Measurements from ENCODE around the gene USP2.

USP2 gene

DNA sequence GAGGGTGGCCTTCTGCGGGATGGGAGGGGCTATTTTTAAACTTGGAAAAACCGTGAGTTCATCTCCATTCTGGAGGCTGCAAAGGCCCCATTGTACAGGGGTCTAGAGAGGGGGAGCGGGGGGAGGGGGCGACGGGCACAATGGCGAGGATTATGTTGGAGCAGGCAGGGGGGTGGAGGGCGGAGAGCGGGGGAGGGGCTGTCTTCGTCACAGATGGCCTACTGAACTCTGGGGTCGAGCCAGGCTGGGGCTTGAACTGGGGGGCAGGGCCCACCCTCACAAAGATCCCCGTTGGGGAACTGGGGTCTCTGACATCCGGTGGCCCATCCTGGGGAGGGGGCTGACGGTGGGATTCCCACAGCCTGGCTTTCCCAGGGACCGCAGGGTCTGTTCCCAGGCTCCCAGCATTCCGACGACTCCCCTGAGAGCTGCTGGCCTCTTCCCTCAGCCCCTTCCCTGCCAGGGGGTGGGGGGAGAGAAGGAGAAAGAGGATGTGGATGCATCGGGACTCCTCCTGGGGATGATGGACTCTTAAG is 61.2 kb downstream of the USP2 start:
- DNase-seq, result no peak

DNA sequence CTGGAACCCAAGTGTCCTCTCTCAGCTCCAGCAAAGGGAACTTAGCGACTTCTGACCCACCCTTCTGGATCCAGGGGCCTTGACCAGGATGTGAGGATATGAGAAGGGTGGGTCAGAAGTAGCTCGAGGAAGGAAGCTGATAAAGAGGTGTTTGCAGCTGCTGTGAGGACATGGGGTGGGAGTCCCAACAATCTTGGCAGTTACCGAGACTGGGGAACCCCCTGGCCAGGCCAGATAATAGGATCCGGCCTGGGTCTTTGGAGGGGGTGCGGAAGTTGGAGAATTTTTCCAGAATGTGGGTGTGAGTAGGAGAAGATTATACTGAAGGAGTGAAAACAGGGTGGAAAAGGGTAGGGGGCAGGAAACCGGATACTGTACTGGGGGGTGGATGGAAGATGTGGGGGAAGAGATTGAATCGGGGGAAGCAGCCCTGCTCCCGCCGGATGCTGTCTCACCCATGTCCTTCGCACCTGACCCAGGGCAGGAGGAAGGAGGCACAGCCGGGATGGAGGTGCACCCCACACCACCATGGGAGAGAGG is 61.7 kb downstream of the USP2 start:
- DNase-seq, result no peak

DNA sequence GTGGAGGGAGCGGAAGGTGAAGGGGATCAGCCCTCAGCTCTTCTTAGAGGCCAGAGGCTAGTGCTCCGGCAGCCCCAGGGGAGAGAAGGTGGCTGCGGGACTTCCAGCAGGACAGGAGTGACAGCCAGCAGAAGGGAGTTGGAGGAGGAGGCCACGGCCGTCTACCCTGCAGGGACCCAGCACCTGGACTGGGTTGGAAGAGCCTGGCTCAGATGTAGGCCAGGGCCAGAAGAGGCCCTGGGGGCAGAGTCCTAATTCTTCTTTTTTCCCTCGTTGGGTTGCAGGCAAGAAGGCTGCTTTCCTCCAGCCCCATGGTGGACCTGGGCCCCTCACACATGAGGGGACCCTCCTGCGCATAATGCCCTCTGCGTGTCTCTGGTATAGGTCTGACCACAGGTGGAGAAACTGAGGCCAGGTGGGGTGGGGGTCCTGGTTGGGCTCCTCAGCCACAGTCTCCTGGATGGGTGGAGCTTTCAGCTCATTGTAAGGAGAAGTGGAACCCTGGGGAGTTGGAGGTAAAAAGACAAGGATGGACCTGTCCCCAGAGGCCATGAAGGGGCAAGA is 62.3 kb downstream of the USP2 start:
- no peak for DNase-seq

DNA sequence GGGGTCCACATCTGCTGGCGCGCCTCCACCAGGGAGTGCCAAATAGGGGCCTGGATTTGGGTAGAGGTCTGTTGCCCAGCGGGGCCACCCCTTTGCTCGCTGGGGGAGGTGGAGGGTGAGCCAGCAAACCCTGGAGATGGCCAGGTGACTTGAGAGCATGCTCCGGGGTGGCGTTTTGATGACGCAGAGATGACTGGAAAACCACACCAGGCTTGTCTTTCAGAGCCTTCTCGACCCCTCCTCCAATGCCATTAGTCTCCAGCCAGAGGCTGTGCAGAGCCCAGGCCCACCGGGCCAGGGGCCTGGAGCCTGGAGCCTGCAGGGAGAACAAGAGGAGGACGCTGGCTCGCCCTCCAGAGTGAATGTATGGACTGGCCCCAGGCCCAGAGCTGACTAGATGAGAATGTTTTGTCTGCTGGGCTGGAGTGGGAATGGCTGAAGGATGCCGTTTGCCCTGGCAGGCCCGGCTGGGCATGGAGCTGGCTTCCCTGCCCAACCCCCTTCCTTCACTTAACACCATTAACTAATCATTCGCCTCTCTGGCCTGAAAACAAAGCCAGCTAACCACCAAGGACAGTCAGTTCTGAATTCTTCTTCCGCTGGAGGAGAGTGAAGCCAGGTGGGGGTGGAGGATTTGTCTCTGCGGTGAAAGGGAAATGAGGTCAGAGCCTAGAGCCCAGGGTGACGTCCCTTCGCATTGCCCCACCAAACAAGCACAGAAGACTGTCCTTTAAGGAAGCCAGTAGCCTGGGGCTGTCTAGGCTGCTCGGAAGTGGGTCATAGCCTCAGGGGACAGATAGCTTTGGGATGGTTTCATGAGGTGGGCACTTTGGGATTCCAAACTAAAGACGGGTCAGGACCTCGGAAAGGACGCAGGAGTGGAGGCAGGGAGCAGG is 63.0 kb downstream of the USP2 start:
- DNase-seq, result no peak

DNA sequence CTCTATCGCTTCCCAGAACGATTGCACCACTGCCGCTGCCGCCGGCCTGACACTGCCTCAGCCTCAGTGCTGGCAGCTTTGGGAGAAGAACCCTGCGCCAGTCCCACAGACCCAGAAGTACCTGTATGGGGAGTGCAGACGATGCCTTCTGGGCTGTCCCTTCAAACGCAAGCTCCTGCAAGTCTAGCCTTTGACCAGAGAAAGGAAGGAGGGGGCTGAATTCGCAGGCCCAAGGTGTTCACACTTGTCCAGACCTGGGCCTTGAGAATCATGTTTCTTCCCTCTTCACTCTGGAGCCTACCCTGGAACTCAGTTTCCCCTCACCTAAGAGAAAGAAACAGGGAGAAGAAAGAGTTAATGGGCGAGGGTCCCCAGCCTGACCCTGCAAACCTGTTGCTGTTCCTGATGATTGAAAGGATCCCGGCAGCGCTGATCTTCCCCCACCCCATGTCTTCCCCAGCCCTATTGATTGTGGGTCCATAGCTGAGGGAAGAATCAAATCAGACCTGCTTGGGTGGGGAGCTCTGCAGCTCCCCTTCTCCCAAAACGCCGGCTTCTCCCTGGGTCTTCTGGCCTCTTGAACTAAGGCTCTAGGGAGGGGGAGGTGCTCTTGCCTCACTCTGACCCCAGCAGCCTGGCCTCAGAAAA is 63.8 kb downstream of the USP2 start:
- no peak for DNase-seq

DNA sequence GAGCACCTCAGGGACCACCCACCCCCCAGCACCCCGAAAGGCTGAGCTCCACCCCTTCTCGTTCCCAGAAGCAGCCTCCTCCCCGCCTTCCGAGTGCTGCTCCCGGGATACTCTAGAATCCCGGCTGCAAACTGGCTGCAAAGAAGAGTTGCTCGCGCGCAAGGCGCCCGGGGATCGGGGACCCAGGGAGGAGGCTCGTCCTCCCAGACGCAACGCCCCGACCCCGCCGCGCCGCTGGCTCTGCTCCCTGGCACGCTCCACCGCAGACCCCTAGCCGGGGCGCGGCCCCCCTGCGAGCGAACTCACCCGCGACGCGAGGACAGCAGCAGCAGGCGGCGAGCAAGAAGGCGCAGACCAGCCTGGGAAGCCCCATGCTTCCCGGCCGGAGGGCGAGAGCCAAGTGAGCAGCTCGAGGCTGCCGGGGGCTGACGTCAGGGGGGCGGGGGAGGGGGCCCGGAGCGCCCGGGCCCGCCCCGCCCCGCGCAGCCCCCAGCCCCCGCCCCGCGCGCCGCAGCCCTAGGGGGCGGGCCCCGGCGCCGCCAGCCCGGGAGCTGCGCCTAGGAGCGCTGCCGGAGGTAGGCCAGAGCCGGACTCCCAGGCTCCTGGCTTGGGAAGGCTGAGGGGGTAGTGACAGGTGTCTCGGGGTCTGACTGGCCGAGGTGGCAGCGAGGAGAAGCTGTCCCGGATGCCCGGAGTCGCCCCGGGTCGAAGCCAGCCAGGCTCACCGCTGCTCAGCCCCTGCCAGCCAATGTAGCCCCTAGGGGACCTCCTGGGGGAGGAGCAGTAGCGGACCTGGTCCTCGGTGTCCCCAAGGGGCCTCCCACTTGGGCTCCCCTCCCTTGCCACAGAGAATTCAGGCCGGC is 64.5 kb downstream of the USP2 start, which contains the start of gene MCAM:
Gene MCAM (minus strand): TSS at position 402 of the 863 bp plus-strand sequence. CDS start 29 bp downstream, at position 373.
- peak in 1 of 2 experiments; percentile 29 for DNase-seq

DNA sequence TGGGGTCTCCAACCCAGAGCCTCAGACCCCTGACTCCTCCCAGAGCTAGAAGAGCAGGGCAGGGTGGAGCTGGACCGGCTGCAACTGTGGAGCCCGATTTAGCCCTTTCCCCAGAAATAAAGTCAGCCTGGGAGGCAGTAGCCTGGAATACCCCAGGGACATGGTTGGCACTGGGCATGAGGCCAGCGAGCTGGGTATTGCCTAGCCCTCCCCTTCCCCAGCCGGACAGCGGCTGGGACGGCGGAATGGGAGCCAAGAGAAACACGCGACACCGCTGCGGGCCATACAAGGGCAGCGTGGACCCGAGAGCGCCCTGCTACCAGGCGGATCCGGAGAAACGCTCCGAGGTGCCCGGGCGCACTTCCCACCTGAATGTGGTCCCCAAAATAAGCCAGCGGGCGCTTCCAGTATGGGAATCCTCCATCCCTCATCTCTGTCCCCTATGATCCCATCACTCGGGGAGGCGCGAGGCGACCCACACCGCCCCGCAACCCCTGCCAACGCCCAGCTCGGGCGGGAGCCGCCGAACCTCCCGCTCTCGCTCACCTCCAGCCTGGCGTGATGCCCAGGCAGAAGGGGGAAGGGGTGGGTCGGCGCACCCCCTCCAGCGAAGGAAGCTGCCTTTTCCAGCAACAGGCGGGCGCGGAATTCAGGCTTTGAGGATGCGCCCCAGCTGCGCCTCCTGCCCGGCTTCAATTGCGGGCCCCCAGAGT is 65.3 kb downstream of the USP2 start:
- DNase-seq, result peak; percentile 40 to 52

DNA sequence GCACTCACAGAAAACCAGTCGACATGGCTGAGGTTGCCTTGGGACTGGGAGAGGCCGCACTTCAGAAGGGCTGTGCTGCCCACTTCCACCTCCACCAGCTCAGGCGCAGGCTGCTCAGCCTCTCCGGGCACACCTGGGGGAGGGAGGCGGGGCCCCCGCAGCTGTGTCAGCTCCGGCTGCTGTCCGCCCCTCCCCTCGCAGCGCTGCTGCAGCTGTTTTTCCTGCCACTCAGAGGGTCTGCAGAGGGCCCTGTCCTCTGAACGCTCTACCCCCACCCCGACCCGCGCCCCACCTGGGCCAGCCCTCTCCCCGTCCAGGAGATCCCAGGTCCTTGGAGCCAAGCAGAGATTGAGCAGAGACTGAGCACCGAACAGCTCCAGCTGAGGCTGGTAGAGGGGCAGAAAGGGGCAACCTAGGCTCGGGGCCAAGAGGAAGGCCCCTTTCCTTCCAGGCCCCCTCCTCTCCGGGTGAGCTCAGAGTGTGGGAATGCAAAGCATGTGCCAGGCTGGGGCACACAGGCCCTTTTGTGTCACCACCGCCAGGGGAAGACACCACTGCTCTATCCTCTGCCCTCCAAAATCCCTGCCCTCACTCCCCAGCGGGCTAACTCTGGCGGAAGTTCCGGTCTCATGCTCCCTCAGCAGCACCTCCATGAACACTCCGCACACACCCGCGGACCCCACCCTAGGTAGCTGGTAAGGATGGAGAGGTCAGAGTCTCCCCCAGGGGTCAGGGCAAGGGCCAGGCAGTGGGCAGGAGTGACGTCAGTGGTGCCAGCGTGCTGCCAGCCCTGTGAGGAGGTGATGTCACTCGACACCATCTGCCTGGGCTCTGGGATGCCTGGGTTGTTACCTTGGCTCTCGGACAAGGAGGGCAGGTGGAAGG is 66.1 kb downstream of the USP2 start:
- peak in 1 of 2 experiments; percentile 47 for DNase-seq

DNA sequence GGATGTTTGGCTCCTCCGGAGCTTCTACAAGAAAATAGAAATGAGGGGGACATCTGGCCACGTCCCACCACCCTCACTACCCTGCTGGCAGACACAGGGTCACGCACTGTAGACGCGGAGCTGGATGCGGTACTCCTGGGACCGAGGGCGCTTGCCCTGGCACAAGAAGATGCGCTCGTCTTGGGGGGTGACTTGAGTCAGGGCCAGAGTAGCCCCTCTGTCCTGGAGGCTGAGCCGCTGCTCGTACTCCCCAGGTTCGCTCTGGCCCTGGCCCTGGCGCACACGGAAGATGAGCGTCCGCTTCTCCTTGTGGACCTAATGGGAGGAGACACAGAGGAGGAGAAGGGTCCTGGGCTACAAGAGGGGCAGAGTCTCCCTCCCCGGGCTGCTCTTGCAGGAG is 66.8 kb downstream of the USP2 start:
- DNase-seq, result no peak

DNA sequence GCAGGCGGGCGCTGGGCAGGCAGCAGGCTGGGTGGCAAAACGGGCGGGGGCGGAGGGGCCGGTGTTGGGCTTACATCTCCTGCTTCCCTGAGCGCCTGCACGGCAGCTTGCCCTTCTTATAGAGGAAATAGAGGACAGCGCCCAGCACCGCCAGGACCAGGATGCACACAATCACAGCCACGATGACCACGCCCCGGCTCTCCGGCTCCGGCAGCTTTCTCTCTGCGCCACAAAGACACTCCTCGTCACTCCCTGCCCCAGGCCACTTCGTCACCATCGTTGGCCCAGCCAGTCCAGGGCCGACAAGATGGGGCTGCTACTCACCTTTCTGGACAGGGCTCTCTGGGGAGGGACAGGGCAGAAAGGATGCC is 70.8 kb downstream of the USP2 start:
- DNase-seq, result no peak

DNA sequence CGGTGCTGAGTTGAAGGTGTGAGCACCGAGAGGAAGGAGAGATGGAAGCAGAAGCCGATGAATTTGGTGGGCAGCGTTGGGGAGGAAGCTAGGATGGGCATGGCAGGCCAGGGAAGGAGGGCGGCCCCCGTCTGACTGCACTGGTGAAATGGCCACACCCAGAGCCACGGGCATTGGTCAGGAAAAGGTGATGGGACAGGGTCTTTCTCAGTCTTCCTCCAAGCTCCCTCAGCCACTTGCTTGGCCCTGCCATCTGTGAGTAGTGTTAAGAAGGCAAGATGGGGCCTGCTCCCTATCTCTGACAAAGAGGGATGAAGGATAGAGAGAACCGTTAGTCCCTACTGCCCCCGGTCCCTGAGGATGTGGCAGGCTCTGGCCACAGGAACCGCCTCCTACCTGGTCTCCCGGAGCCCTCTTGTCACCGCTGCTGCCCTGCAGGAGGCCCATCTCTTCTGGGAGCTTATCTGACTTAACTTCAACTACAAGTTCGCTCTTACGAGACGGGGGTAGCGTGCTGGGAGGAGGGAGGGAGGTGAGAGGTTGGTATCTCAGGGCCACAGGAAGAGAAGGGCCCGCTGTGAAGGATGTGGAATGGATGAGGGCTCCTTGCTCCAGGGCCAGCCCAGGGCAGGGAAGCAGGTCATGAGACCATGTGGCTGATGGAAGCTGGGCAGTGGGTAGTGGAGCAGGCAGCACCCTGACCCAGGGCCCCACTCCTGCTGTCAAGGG is 71.4 kb downstream of the USP2 start:
- DNase-seq, result no peak

DNA sequence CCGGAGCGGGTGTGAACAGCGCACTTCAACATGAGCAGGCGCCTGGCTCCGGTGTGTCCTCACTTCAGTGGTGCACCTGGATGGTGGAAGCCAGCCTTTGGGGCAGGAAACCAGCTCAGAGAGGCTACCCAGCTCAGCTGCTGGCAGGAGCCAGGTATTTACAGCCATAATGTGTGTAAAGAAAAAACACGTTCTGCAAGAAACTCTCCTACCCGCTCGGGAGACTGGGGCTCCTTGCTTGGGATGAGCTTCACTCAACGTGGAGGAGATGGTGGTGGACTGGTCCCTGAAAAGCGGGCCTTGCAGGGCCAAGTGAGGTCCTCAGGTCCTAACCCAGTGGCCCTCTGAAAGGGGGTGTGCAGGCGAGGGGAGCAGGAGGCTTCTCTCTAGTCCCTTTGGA is 72.1 kb downstream of the USP2 start:
- no peak for DNase-seq

DNA sequence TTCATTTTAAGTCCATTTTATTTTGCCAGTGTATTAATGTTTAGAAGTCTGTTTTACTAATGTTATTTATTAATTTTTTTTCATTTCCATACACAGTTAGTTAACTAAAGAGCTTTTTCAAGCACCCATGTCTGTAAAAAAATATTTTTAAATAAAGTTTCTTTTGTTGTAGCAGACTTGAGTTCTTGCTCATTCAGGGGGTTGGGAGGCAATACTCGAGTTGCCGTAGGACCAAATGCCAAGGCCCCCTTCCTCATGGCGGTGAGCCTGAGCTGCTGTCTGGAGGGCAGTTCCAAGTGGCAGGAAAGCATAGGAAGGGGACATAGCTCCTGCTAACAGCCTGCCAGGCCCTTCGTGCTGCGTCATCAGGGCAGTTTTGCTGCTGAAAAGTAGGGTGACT is 73.5 kb downstream of the USP2 start:
- DNase-seq, result no peak

DNA sequence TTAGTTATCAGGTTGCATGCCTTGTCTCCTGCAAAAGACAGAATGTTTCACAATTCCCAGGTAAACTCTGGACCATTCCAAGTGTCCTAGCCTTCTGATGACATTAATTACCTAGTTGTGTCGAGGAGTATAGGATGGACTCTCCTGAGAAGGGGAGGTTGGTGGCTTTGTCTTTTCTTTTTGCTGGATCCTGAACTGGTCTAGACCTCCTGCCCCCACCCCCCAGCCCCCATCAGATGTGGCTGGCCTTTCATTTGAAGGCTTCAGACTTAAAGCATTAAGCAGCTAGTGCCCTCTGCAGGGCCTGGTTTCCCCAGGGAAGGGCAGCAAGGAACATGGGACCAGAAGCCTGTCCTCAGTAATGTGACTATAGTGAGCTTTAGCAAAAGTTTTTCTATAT is 74.3 kb downstream of the USP2 start:
- DNase-seq, result peak in 1 of 2 experiments; percentile 23

DNA sequence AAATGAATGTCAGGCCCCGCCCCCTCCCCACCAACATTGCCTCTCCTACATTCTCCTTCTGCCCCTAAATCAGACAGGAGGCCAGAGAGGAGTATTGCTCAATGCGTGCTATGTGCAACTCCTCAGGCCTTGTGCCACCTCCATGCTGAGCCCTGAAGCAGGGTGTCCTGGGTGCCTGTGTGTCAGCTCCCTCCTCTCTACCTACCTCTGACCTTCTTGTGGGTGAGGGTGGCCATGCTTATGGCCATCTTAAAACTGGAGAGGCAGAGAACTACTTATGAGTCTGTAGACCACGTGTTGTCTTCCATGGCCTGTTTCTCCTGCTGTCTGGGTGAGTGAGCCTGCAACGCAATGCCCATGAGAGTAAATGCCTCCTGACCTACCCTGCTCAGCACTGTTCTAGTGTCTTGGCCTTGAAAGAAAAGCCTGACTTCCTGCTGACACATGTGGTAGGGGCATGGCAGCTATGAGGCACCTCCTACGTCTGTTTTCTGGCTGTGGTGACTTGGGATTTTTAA is 75.1 kb downstream of the USP2 start:
- DNase-seq, result no peak

DNA sequence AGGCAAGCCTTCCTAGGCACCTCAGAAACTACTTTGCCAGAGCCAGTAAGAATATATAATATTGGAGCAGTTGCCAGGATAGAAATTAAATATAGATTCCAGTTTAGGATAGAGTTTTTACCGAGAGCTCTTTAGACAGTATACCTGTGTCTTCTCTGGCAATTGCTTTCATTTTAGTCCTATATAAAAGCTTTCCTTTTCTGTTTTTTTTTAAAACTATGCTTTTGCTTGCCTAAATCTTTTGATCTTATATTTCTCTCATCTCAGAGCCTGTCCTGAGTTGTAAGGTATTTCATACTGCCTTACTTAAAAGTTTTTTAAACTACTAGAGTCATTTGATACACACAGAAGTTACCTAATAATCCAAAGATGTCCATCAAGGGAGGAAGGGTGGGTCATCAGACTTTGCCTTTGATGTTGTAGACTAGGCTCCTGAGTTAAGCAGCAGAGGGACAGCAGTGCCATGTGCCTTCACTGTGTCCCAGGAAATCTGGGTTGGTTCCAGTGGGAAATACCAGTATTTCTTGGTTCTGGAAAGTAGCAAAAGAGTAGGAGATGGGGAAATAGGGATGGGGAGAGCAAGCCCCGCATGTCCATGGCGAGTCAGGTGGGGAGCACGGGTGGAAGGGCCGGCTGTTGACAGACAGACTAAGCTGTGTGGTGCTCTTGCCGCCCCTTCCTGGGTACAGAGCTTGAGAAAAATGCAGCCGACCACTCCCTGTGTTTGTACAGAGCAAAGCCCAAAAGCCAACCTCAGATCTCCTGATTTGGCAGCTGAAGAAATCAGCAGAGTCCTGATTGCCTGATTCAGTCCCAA is 75.7 kb downstream of the USP2 start:
- no peak for DNase-seq
